Body of pancreas (tissue), 4 donors: ENCODE measurements around the gene KCTD4.

Experiments
- CTCF ChIP-seq, 7 experiments: fragments of 450-650 bp in 4 of 7; fragments of 200-600 bp in 3 of 7; sonication (generic) in 3 of 7; IDR thresholded peaks; one replicate each; pipeline ENCODE4 v1.5.1; 2016 to 2019; ENCODE audit warnings: antibody characterized with exemption in 7 of 7
- POLR2A ChIP-seq, 3 donors: fragments of 450-650 bp; IDR thresholded peaks; one replicate each; pipeline ENCODE4 v1.6.1; 2016; ENCODE audit warnings: antibody characterized with exemption in 3 of 3, mild to moderate bottlenecking in 2 of 3

GRCh38 chr13:45178349-45179162 lies 22.3 kb downstream of the KCTD4 start:
- TF ChIP-seq CTCF (IDR thresholded peaks at IDR 0.05) (no peak), POLR2A (IDR thresholded peaks at IDR 0.05) (no peak)
